HL-60 (cell line): Measurements from ENCODE around the gene RHBDD1.

ENCODE experiments used
- DNase-seq, 2 experiments: peaks; one replicate each; pipeline ENCODE4 v3.0.0-alpha.2; 2010 to 2020; ENCODE audit warnings: low read depth in 1 of 2, low spot score in 1 of 2
- H3K27ac ChIP-seq: fragments of 250-450 bp; sonication (Bioruptor Pico); replicated peaks from 2 replicates; pipeline ENCODE4 v1.5.1; 2020; ENCODE audit warnings: mild to moderate bottlenecking, moderate library complexity
- H3K27me3 ChIP-seq: fragments of 250-450 bp; sonication (Bioruptor Pico); 2 replicates; pipeline ENCODE4 v1.5.1; 2021; ENCODE audit warnings: mild to moderate bottlenecking, moderate library complexity; ENCODE audit not compliant: insufficient read depth, poor library complexity, severe bottlenecking
- H3K4me3 ChIP-seq: replicated peaks from 2 replicates; pipeline ENCODE4 v1.5.1; 2011; ENCODE audit warnings: mild to moderate bottlenecking, control low read depth, low read length; ENCODE audit not compliant: insufficient read depth
- CTCF ChIP-seq: IDR thresholded peaks from one replicate; pipeline ENCODE4 v1.5.1; 2011; ENCODE audit warnings: low read length, control low read depth, inconsistent platforms; ENCODE audit not compliant: insufficient read depth
- GABPA ChIP-seq: IDR thresholded peaks from 2 replicates; pipeline ENCODE4 v1.6.1; 2012; ENCODE audit warnings: low read depth
- POLR2AphosphoS5 ChIP-seq: IDR thresholded peaks from 2 replicates; pipeline ENCODE4 v1.6.1; 2012; ENCODE audit warnings: low read depth
- REST ChIP-seq: IDR thresholded peaks from 2 replicates; pipeline ENCODE4 v1.6.1; 2012; ENCODE audit warnings: low read depth; ENCODE audit not compliant: insufficient replicate concordance
- SPI1 ChIP-seq: IDR thresholded peaks from 2 replicates; pipeline ENCODE4 v1.6.1; 2012; ENCODE audit warnings: low read depth, mild to moderate bottlenecking, borderline replicate concordance

RHBDD1 gene

GRCh38 chr2:226795281-226796011, 40.4 kb upstream of the RHBDD1 start:
- no peak for DNase-seq
- H3K27ac ChIP-seq: no peak overlapping the region
- H3K27me3 ChIP-seq: peaks cover 10% of the 10 kb centered on the region
- H3K4me3 ChIP-seq: no peak overlapping the region
- TF ChIP-seq POLR2AphosphoS5 (no peak), REST (no peak), GABPA (no peak), CTCF (no peak), SPI1 (no peak)

GRCh38 chr2:226796012-226796839, 39.6 kb upstream of the RHBDD1 start:
- no peak overlapping the region for H3K27ac ChIP-seq
- no peak overlapping the region for H3K4me3 ChIP-seq
- TF ChIP-seq SPI1 (no peak), GABPA (no peak), CTCF (no peak), POLR2AphosphoS5 (no peak), REST (no peak)
- peaks cover 14% of the 10 kb centered on the region for H3K27me3 ChIP-seq
- no peak for DNase-seq

- no peak for DNase-seq
- H3K4me3 ChIP-seq: no peak overlapping the region
- no peak overlapping the region for H3K27ac ChIP-seq
- no peak for TF ChIP-seq REST
- peak; percentile 7 for TF ChIP-seq CTCF
- H3K27me3 ChIP-seq: peaks cover 14% of the 10 kb centered on the region
Measured at GRCh38 chr2:226796840-226797288, 39.0 kb upstream of the RHBDD1 start.
